PFSK-1 (cell line): ENCODE data around the gene TRRAP.

Experiments
- POLR2AphosphoS5 ChIP-seq: IDR thresholded peaks from 2 replicates; pipeline ENCODE4 v1.6.1; 2012; ENCODE audit warnings: low read depth, mild to moderate bottlenecking, control low read depth, low read length, moderate library complexity
- SIN3A ChIP-seq: IDR thresholded peaks from 2 replicates; pipeline ENCODE4 v1.6.1; 2012; ENCODE audit warnings: mild to moderate bottlenecking, low read length, moderate library complexity, borderline replicate concordance; ENCODE audit not compliant: insufficient read depth
- TAF1 ChIP-seq: IDR thresholded peaks from 2 replicates; pipeline ENCODE4 v1.6.1; 2012; ENCODE audit warnings: low read length, control low read depth, borderline replicate concordance; ENCODE audit not compliant: insufficient read depth

DNA sequence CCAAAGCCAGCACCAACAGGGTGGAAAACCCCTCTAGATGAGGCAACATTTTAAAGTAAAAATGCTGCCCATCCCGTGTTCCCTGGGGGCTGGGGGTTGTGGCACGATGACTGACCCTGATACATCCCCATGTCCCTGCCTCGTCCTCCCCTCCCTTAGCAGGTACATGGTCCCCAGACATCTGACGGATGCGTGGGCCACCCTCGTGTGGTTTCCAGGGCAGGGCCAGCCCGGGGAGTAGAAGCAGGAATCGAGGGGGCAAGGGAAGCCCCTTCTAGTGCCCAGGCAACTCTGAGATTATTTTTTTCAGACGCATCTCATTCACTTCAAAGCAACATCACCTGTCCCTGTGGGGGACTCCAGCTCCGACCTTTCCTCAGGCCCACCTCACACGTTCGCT lies 12.0 kb upstream of the TRRAP start:
- TF ChIP-seq SIN3A: no peak
- TF ChIP-seq POLR2AphosphoS5: no peak
- no peak for TF ChIP-seq TAF1
